ENCODE results near the gene SOS2.
"Not testable (repeated sequence)": the region's sequence is repeated elsewhere in the genome, so short reads cannot be mapped to it uniquely, and the experiment has no call there.

SOS2 gene

DNA sequence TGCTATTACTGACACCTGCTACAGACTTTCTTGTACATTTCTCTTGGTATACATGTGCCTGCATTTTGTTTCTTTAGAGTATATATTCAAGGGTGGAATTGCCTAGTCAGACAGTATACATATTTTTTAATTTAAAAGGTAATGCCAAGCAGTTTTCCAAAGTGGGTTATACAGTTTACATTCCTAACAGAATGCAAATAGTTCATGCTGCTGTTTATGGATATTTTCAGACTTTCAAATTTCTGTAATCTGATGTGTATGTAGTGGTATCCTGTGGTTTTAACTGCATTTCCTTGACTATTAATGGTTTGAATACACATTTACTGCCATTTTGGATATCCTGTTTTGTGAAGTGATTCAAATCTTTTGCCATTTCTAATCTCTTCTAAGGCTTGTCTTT lies 59.5 kb downstream of the SOS2 start:
- DNase-seq (ENCODE audit: low read depth) = no peak
- no peak overlapping the region for H3K4me3 ChIP-seq (ENCODE audit: low read depth, low read length)
- TF ChIP-seq, protein P1, sequence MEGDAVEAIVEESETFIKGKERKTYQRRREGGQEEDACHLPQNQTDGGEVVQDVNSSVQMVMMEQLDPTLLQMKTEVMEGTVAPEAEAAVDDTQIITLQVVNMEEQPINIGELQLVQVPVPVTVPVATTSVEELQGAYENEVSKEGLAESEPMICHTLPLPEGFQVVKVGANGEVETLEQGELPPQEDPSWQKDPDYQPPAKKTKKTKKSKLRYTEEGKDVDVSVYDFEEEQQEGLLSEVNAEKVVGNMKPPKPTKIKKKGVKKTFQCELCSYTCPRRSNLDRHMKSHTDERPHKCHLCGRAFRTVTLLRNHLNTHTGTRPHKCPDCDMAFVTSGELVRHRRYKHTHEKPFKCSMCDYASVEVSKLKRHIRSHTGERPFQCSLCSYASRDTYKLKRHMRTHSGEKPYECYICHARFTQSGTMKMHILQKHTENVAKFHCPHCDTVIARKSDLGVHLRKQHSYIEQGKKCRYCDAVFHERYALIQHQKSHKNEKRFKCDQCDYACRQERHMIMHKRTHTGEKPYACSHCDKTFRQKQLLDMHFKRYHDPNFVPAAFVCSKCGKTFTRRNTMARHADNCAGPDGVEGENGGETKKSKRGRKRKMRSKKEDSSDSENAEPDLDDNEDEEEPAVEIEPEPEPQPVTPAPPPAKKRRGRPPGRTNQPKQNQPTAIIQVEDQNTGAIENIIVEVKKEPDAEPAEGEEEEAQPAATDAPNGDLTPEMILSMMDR (IDR thresholded peaks at IDR 0.05; ENCODE audit: low read depth, low read length, missing control alignments) = no peak

GRCh38 chr14:50167381-50167780 lies 64.0 kb downstream of the SOS2 start:
- DNase-seq (ENCODE audit: low read depth); H3K4me3 ChIP-seq (ENCODE audit: low read depth, low read length): not testable (repeated sequence)

DNA sequence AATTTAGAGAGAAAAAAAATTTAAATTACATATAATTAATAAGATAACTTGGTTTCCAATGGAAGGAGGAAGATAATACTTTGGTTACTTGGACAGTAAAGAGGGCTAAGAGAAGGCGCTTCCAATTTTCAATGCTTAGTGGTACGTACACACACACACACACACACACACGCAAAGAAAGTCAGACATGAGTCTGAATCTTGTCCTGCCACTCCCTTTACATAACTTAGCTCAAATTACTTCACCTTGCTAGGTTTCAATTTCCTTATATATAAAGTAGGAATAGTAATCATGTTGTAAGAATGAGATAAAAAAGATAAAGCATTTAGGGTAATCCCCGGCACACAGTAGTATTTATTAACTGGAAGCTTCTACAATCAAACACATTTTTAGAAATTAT lies 75.3 kb downstream of the SOS2 start:
- no peak overlapping the region for H3K4me3 ChIP-seq (ENCODE audit: low read depth, low read length)
- TF ChIP-seq, protein P1 (IDR thresholded peaks at IDR 0.05; ENCODE audit: low read depth, low read length, missing control alignments) = no peak
- DNase-seq (ENCODE audit: low read depth) = no peak

DNA sequence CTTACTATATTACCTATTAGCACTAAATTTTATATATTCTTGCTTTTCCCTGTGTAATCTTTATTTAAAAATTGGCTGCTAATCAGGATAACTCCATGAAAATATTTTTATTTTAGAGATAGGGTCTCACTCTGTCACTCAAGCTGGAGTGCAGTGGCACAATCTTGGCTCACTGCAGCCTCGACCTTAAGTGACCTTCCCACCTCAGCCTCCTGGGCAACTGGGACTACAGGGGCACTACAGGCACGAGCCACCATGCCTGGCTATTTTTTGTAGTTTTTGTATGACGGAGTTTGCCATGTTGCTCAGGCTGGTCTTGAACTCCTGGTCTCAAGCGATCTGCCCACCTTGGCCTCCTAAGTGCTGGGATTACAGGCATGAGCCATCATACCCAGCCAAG lies 82.6 kb downstream of the SOS2 start:
- no peak for DNase-seq (ENCODE audit: low read depth)
- TF ChIP-seq, protein P1 (IDR thresholded peaks at IDR 0.05; ENCODE audit: low read depth, low read length, missing control alignments) = no peak

DNA sequence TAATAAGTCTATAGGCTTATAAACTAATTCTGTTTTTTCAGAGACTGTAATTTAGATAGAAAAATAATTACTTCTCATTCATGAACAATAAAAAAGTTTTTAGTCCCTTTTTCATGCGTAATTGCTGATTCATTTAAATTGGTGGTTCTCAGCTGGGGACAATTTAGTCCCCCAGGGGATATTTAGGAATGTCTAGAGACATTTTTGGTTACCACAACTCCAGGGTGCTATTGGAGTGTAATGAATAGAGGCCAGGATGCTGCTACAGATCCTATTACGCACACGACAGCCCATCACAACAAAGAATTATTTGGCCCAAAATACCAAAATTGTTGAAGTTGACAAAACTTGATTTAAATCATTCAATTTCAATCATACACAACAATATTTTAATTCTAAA lies 92.2 kb downstream of the SOS2 start:
- no peak overlapping the region for H3K4me3 ChIP-seq (ENCODE audit: low read depth, low read length)
- TF ChIP-seq, protein P1 (IDR thresholded peaks at IDR 0.05; ENCODE audit: low read depth, low read length, missing control alignments) = no peak
- no peak for DNase-seq (ENCODE audit: low read depth)

More for the DNA sequence above, 82.6 kb downstream of the SOS2 start:
- no peak overlapping the region for H3K4me3 ChIP-seq (ENCODE audit: low read depth, low read length)

DNA sequence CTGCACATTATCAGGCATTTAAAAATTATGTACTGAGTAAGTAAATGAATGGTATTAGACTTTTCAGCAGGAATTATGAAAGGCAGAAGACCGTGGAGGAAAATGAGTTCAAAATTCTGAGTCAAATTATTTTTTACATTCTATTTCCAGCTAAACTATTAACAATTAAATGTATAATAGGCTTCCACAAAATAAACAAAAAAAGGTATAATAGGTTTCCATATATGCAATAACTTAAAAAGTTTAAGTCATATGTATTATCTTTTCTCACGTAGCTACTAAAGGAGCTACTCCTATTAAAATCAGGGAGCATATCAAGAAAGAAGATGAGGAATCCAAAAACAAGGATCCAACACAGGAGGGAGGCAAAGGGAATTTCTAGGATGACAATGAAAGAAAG lies 103.6 kb downstream of the SOS2 start:
- no peak overlapping the region for H3K4me3 ChIP-seq (ENCODE audit: low read depth, low read length)
- TF ChIP-seq, protein P1 (IDR thresholded peaks at IDR 0.05; ENCODE audit: low read depth, low read length, missing control alignments) = no peak
- DNase-seq (ENCODE audit: low read depth) = no peak

- no peak for DNase-seq (ENCODE audit: low read depth)
- H3K4me3 ChIP-seq (ENCODE audit: low read depth, low read length) = no peak overlapping the region
- TF ChIP-seq, protein P1 (IDR thresholded peaks at IDR 0.05; ENCODE audit: low read depth, low read length, missing control alignments) = no peak
Observed at GRCh38 chr14:50123062-50123461, 108.3 kb downstream of the SOS2 start.

DNA sequence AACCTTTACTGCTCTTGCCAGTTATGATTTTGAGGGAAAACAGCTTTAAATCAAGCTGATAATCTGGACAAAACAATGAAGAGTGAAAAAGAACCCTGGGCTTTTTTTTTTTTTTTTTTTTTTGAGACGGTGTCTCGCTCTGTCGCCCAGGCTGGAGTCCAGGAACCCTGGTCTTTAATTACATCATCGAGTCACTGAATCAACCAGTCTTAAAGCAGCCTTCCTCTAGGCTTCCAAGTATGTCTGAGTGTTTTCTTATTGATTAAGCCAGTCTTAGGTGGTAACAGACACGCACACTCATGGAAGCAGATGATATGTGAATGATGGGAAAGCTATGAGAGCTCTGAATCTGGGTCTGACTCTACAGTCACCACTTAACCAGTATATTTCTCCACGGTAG lies 109.1 kb downstream of the SOS2 start:
- no peak for DNase-seq (ENCODE audit: low read depth)
- TF ChIP-seq, protein P1 (IDR thresholded peaks at IDR 0.05; ENCODE audit: low read depth, low read length, missing control alignments) = no peak
- H3K4me3 ChIP-seq (ENCODE audit: low read depth, low read length) = no peak overlapping the region

Measured in GM12864 (cell line).